ENCODE results near the gene GAL3ST1. TPM values are rescaled to one million over a fixed set of nuclear protein-coding genes. Genes with fewer than 3 reads are reported as not detected.
"Not testable (repeated sequence)": the region's sequence is repeated elsewhere in the genome, so short reads cannot be mapped to it uniquely, and the experiment has no call there.

The GAL3ST1 gene
- total RNA-seq, 4 donors from 2014 or later: 5.6 to 24.2 (median 8.7) TPM

GRCh38 chr22:30561402-30562189, 12.9 kb downstream of the GAL3ST1 start:
- in situ Hi-C loops (cut with MboI; ENCODE audit: low pct_ligation_motif_present in 1 of 4, low pct_unique_long_range_greater_than_20kb in 1 of 4, low sequenced_read_pairs in 3 of 4): no loop called here
- H3K4me1 ChIP-seq: peaks cover 0 to 8% (median 2%) of the 10 kb centered on the region in 4 donors
- WGBS, 2 donors (ENCODE audit: low coverage in 1 of 2): 73% methylated on average over 10 of the region's 10 CpGs; no CpG with 5 or more reads in 1 of the 2 donors
- H3K27ac ChIP-seq: no peak overlapping the region
- TF ChIP-seq POLR2AphosphoS5 (IDR thresholded peaks at IDR 0.05): no peak
- TF ChIP-seq EP300 (IDR thresholded peaks at IDR 0.05; ENCODE audit: low read depth): no peak
- TF ChIP-seq CTCF (IDR thresholded peaks at IDR 0.05): no peak
- no peak for TF ChIP-seq POLR2A (IDR thresholded peaks at IDR 0.05)
- H3K36me3 ChIP-seq: no peaks in the 10 kb centered on the region
- H3K27me3 ChIP-seq: no peaks in the 10 kb centered on the region
- intact Hi-C loops (cut with DNase I; ENCODE audit: low total_unique reads): no loop called here
- DNase-seq: no peak
- H3K9me3 ChIP-seq: no peaks in the 10 kb centered on the region
- no peak overlapping the region for H3K4me3 ChIP-seq

- H3K36me3 ChIP-seq; H3K4me3 ChIP-seq; in situ Hi-C loops (cut with MboI; ENCODE audit: low pct_ligation_motif_present in 1 of 4, low pct_unique_long_range_greater_than_20kb in 1 of 4, low sequenced_read_pairs in 3 of 4); intact Hi-C loops (cut with DNase I; ENCODE audit: low total_unique reads); H3K4me1 ChIP-seq; H3K27ac ChIP-seq; H3K27me3 ChIP-seq; DNase-seq; H3K9me3 ChIP-seq: not testable (repeated sequence)
- peak in 2 of 5 experiments; percentile 14 to 18 for TF ChIP-seq CTCF (IDR thresholded peaks at IDR 0.05)
- whole genome bisulfite sequencing, 2 donors (ENCODE audit: low coverage in 1 of 2): 80% methylated on average over 1 to 11 of the region's 11 CpGs
Measured at GRCh38 chr22:30560643-30561202, 13.7 kb downstream of the GAL3ST1 start.

GRCh38 chr22:30559889-30560288, 14.6 kb downstream of the GAL3ST1 start:
- Histone ChIP-seq H3K27ac (no peak overlapping the region), H3K4me1 (no peaks in the 10 kb centered on the region), H3K27me3 (no peaks in the 10 kb centered on the region), H3K4me3 (no peak overlapping the region), H3K9me3 (no peaks in the 10 kb centered on the region), H3K36me3 (no peaks in the 10 kb centered on the region)
- DNase-seq: no peak
- intact Hi-C loops (cut with DNase I; ENCODE audit: low total_unique reads) (no loop called here), in situ Hi-C loops (cut with MboI; ENCODE audit: low pct_ligation_motif_present in 1 of 4, low pct_unique_long_range_greater_than_20kb in 1 of 4, low sequenced_read_pairs in 3 of 4) (no loop called here)
- 85% methylated on average over 6 of the region's 6 CpGs; no CpG with 5 or more reads in 1 of the 2 donors for WGBS, 2 donors (ENCODE audit: low coverage in 1 of 2)
- TF ChIP-seq POLR2AphosphoS5 (IDR thresholded peaks at IDR 0.05) (no peak), POLR2A (IDR thresholded peaks at IDR 0.05) (no peak), CTCF (IDR thresholded peaks at IDR 0.05) (no peak), EP300 (IDR thresholded peaks at IDR 0.05; ENCODE audit: low read depth) (no peak)

GRCh38 chr22:30557243-30557642, 17.2 kb downstream of the GAL3ST1 start:
- no peak overlapping the region for H3K27ac ChIP-seq
- no peaks in the 10 kb centered on the region for H3K9me3 ChIP-seq
- H3K4me1 ChIP-seq: no peaks in the 10 kb centered on the region
- in situ Hi-C loops (cut with MboI; ENCODE audit: low pct_ligation_motif_present in 1 of 4, low pct_unique_long_range_greater_than_20kb in 1 of 4, low sequenced_read_pairs in 3 of 4) (no loop called here), intact Hi-C loops (cut with DNase I; ENCODE audit: low total_unique reads) (no loop called here)
- TF ChIP-seq EP300 (IDR thresholded peaks at IDR 0.05; ENCODE audit: low read depth) (no peak), POLR2A (IDR thresholded peaks at IDR 0.05) (no peak), CTCF (IDR thresholded peaks at IDR 0.05) (no peak), POLR2AphosphoS5 (IDR thresholded peaks at IDR 0.05) (no peak)
- WGBS, 2 donors (ENCODE audit: low coverage in 1 of 2): 85% methylated on average over 3 of the region's 8 CpGs; no CpG with 5 or more reads in 1 of the 2 donors
- no peaks in the 10 kb centered on the region for H3K36me3 ChIP-seq
- no peaks in the 10 kb centered on the region for H3K27me3 ChIP-seq
- DNase-seq: no peak
- H3K4me3 ChIP-seq: no peak overlapping the region

Data from transverse colon (tissue), 4 donors.